Smooth muscle cell (in vitro differentiated cells): ENCODE data around the gene TMEM82. TPM values are rescaled to one million over a fixed set of nuclear protein-coding genes. Genes with fewer than 3 reads are reported as not detected.

Experiments
- DNase-seq: peaks from one replicate; lab custom pipeline; 2025; ENCODE audit not compliant: unreplicated experiment; lab: John Stamatoyannopoulos, UW
- H2AFZ ChIP-seq: fragments of 200-600 bp; sonication (generic); 2 replicates; pipeline ENCODE4 v1.6.0; 2016; ENCODE audit warnings: antibody characterized with exemption, low read depth, mild to moderate bottlenecking
- H3F3A ChIP-seq: fragments of 200-600 bp; sonication (generic); 2 replicates; pipeline ENCODE4 v1.6.0; 2017; ENCODE audit warnings: antibody characterized with exemption, low read depth
- H3K27ac ChIP-seq: fragments of 200-600 bp; sonication (generic); 2 replicates; pipeline ENCODE4 v1.5.1; 2016; ENCODE audit warnings: low read depth, mild to moderate bottlenecking
- H3K27me3 ChIP-seq: fragments of 200-600 bp; sonication (generic); 2 replicates; pipeline ENCODE4 v1.6.1; 2016; ENCODE audit warnings: low read depth, mild to moderate bottlenecking
- H3K36me3 ChIP-seq: fragments of 200-600 bp; sonication (generic); 2 replicates; pipeline ENCODE4 v1.5.1; 2016; ENCODE audit warnings: low read depth
- H3K4me1 ChIP-seq: fragments of 200-600 bp; sonication (generic); 2 replicates; pipeline ENCODE4 v1.5.1; 2016; ENCODE audit warnings: low read depth
- H3K4me2 ChIP-seq: fragments of 200-600 bp; sonication (generic); 2 replicates; pipeline ENCODE4 v1.6.0; 2016; ENCODE audit warnings: mild to moderate bottlenecking
- H3K4me3 ChIP-seq: fragments of 200-600 bp; sonication (generic); 2 replicates; pipeline ENCODE4 v1.5.1; 2016; ENCODE audit warnings: mild to moderate bottlenecking
- H3K79me2 ChIP-seq: fragments of 200-600 bp; sonication (generic); 2 replicates; pipeline ENCODE4 v1.6.0; 2016; ENCODE audit warnings: low read depth, mild to moderate bottlenecking
- H3K9ac ChIP-seq: fragments of 200-600 bp; sonication (generic); 2 replicates; pipeline ENCODE4 v1.6.0; 2016; ENCODE audit warnings: low read depth
- H3K9me3 ChIP-seq: fragments of 200-600 bp; sonication (generic); replicated peaks from 2 replicates; pipeline ENCODE4 v1.5.1; 2016; ENCODE audit warnings: low read depth
- H4K20me1 ChIP-seq: fragments of 200-600 bp; sonication (generic); 2 replicates; pipeline ENCODE4 v1.6.0; 2016; ENCODE audit warnings: low read depth
- CTCF ChIP-seq: fragments of 200-600 bp; sonication (generic); IDR thresholded peaks from 2 replicates; pipeline ENCODE4 v1.5.1; 2017; ENCODE audit warnings: borderline replicate concordance, mild to moderate bottlenecking, antibody characterized with exemption; ENCODE audit not compliant: insufficient read depth, poor library complexity, severe bottlenecking
- WGBS: methylation state at CpG from one replicate; pipeline ENCODE4 v1.1.7; 2016; ENCODE audit warnings: low lambda C conversion rate; 5-methylcytosine and 5-hydroxymethylcytosine counted together
- polyA plus RNA-seq: library from polyadenylated mRNA; unstranded; fragments of >200 nt; fragmentation: Nextera tagmentation; extraction: Ambion mirVana; gene quantifications from 2 replicates; pipeline ENCODE4 v1.2.1, GENCODE V29; 2016
- total RNA-seq: library from RNA; depleted of rRNA; stranded (reverse); fragments of >200 nt; gene quantifications from 2 replicates; pipeline ENCODE4 v1.2.3, GENCODE V29; 2014

TMEM82 gene
- total and polyA plus RNA-seq, 2 experiments from 2014 or later, result not detected

- H3K79me2 ChIP-seq, result peaks cover 16% of the 10 kb centered on the region
Measured at GRCh38 chr1:15768388-15768787, 26.1 kb downstream of the TMEM82 start.

GRCh38 chr1:15770313-15770962 lies 28.1 kb downstream of the TMEM82 start:
- Histone ChIP-seq H3K27me3 (no peaks in the 10 kb centered on the region), H3F3A (no peaks in the 10 kb centered on the region), H3K9ac (no peak overlapping the region), H2AFZ (no peak overlapping the region), H3K4me2 (no peak overlapping the region), H3K4me3 (no peak overlapping the region), H3K9me3 (no peaks in the 10 kb centered on the region), H3K4me1 (no peaks in the 10 kb centered on the region), H3K27ac (no peak overlapping the region), H4K20me1 (peaks cover 50% of the 10 kb centered on the region), H3K79me2 (no peaks in the 10 kb centered on the region), H3K36me3 (peaks cover 10% of the 10 kb centered on the region)
- TF ChIP-seq CTCF, result no peak
- WGBS, result 97% methylated on average over 14 of the region's 14 CpGs
- DNase-seq, result no peak

More at GRCh38 chr1:15768388-15768787, 26.1 kb downstream of the TMEM82 start:
- H2AFZ ChIP-seq, result no peak overlapping the region
- DNase-seq, result no peak
- H3K9ac ChIP-seq, result no peak overlapping the region
- no peak overlapping the region for H3K4me2 ChIP-seq
- no peaks in the 10 kb centered on the region for H3K9me3 ChIP-seq
- H4K20me1 ChIP-seq, result peaks cover 64% of the 10 kb centered on the region
- H3K4me1 ChIP-seq, result no peaks in the 10 kb centered on the region
- WGBS, result 94% methylated on average over 7 of the region's 7 CpGs
- TF ChIP-seq CTCF, result no peak
- H3K4me3 ChIP-seq, result no peak overlapping the region
- H3F3A ChIP-seq, result no peaks in the 10 kb centered on the region
- peaks cover 5% of the 10 kb centered on the region for H3K36me3 ChIP-seq
- no peak overlapping the region for H3K27ac ChIP-seq
- H3K27me3 ChIP-seq, result no peaks in the 10 kb centered on the region

GRCh38 chr1:15771836-15772515 lies 29.7 kb downstream of the TMEM82 start:
- Histone ChIP-seq H3K9me3 (no peaks in the 10 kb centered on the region), H3K4me1 (no peaks in the 10 kb centered on the region), H4K20me1 (peaks cover 41% of the 10 kb centered on the region), H3K36me3 (peaks cover 10% of the 10 kb centered on the region), H3F3A (no peaks in the 10 kb centered on the region), H3K4me2 (no peak overlapping the region), H3K27me3 (no peaks in the 10 kb centered on the region), H3K79me2 (no peaks in the 10 kb centered on the region), H3K27ac (no peak overlapping the region), H3K4me3 (no peak overlapping the region), H2AFZ (no peak overlapping the region), H3K9ac (no peak overlapping the region)
- TF ChIP-seq CTCF, result no peak
- WGBS, result 97% methylated on average over 6 of the region's 6 CpGs
- DNase-seq, result no peak
